ENCODE results near the gene DOK7. TPM values are rescaled to one million over a fixed set of nuclear protein-coding genes. Genes with fewer than 3 reads are reported as not detected.

The DOK7 gene
- total RNA-seq, 1 donor from 2014 or later, result 33.5 TPM

- intact Hi-C loops (cut with DNase I), result no loop called here
- Histone ChIP-seq H3K27me3 (no peaks in the 10 kb centered on the region), H3K36me3 (peaks cover 25 to 54% of the 10 kb centered on the region in 2 donors)
These were observed 42.1 kb upstream of the DOK7 start for GRCh38 chr4:3420956-3421355.

GRCh38 chr4:3421470-3421869 is 41.6 kb upstream of the DOK7 start:
- no peaks in the 10 kb centered on the region for H3K27me3 ChIP-seq
- no peaks in the 10 kb centered on the region for H3K4me1 ChIP-seq
- no peaks in the 10 kb centered on the region for H3K9me3 ChIP-seq
- TF ChIP-seq CTCF (IDR thresholded peaks at IDR 0.05), result no peak
- H3K27ac ChIP-seq, result no peak overlapping the region
- H3K36me3 ChIP-seq, result peaks cover 24 to 49% of the 10 kb centered on the region in 2 donors
- intact Hi-C loops (cut with DNase I), result no loop called here
- DNase-seq (ENCODE audit: low spot score in 2 of 2), result no peak
- no peak overlapping the region for H3K4me3 ChIP-seq

More at GRCh38 chr4:3420956-3421355, 42.1 kb upstream of the DOK7 start:
- no peak for TF ChIP-seq CTCF (IDR thresholded peaks at IDR 0.05)
- H3K4me3 ChIP-seq, result no peak overlapping the region
- no peaks in the 10 kb centered on the region for H3K9me3 ChIP-seq
- H3K27ac ChIP-seq, result no peak overlapping the region
- no peaks in the 10 kb centered on the region for H3K4me1 ChIP-seq
- no peak for DNase-seq (ENCODE audit: low spot score in 2 of 2)

GRCh38 chr4:3422241-3422801 is 40.8 kb upstream of the DOK7 start:
- no peak for TF ChIP-seq CTCF (IDR thresholded peaks at IDR 0.05)
- Histone ChIP-seq H3K4me3 (no peak overlapping the region), H3K27me3 (no peaks in the 10 kb centered on the region), H3K9me3 (no peaks in the 10 kb centered on the region), H3K4me1 (no peaks in the 10 kb centered on the region), H3K36me3 (peaks cover 16 to 40% of the 10 kb centered on the region in 2 donors), H3K27ac (no peak overlapping the region)
- no peak for DNase-seq (ENCODE audit: low spot score in 2 of 2)
- intact Hi-C loops (cut with DNase I), result no loop called here

- intact Hi-C loops (cut with DNase I), result no loop called here
- no peak for DNase-seq (ENCODE audit: low spot score in 2 of 2)
- H3K27me3 ChIP-seq, result no peaks in the 10 kb centered on the region
- H3K9me3 ChIP-seq, result no peaks in the 10 kb centered on the region
- TF ChIP-seq CTCF (IDR thresholded peaks at IDR 0.05), result no peak
- peaks cover 12 to 35% of the 10 kb centered on the region in 2 donors for H3K36me3 ChIP-seq
- H3K4me3 ChIP-seq, result no peak overlapping the region
- H3K4me1 ChIP-seq, result no peaks in the 10 kb centered on the region
- H3K27ac ChIP-seq, result no peak overlapping the region
These were observed 40.3 kb upstream of the DOK7 start for GRCh38 chr4:3422808-3423297.

GRCh38 chr4:3423406-3423805 is 39.7 kb upstream of the DOK7 start:
- TF ChIP-seq CTCF (IDR thresholded peaks at IDR 0.05), result no peak
- peaks cover 12 to 29% of the 10 kb centered on the region in 2 donors for H3K36me3 ChIP-seq
- H3K27ac ChIP-seq, result no peak overlapping the region

More at GRCh38 chr4:3423406-3423805, 39.7 kb upstream of the DOK7 start:
- H3K27me3 ChIP-seq, result no peaks in the 10 kb centered on the region
- H3K4me1 ChIP-seq, result no peaks in the 10 kb centered on the region
- no peak overlapping the region for H3K4me3 ChIP-seq
- intact Hi-C loops (cut with DNase I), result no loop called here
- H3K9me3 ChIP-seq, result no peaks in the 10 kb centered on the region
- no peak for DNase-seq (ENCODE audit: low spot score in 2 of 2)

Data from ascending aorta (tissue), 2 donors.